ENCODE data around the gene ANKRD60.
A peak's percentile ranks its signal among the peaks of the same experiment; 100 is the strongest.

The ANKRD60 gene

GRCh38 chr20:58199469-58199868, 29.0 kb downstream of the ANKRD60 start:
- DNase-seq (no peak), ATAC-seq (no peak)
- H3K27me3 Mint-ChIP-seq = no peaks in the 10 kb centered on the region
- H3K9me3 Mint-ChIP-seq = no peaks in the 10 kb centered on the region
- no peak overlapping the region for H3K27ac Mint-ChIP-seq
- H3K4me3 Mint-ChIP-seq = no peak overlapping the region
- H3K4me1 Mint-ChIP-seq = no peaks in the 10 kb centered on the region
- H3K36me3 Mint-ChIP-seq (ENCODE audit: low read depth) = no peaks in the 10 kb centered on the region

DNA sequence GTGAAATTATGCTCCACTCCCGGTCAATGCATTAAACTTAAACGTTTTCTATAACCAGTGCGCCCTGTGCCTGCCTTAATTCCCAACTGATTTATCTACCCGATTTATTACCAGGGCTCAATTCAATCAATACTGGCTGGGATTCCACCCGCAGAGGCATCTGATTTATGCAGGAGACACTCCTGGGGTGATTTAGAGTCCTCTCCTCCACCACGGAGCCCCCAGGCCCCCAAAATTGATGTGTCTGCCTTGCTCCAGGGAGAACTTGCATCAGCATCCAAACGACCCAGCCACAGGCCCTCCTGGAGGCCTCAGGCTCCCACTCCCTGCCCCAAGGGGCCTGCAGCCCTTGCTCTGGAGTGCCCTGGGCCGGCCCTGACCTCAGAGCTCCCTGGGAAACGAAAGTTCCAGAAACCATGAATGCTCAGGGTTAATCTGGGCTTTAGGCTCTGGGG, 29.5 kb downstream of the ANKRD60 start:
- Mint-ChIP-seq H3K4me1 (no peaks in the 10 kb centered on the region), H3K27me3 (no peaks in the 10 kb centered on the region), H3K27ac (no peak overlapping the region), H3K4me3 (no peak overlapping the region), H3K9me3 (no peaks in the 10 kb centered on the region), H3K36me3 (ENCODE audit: low read depth) (no peaks in the 10 kb centered on the region)
- no peak for ATAC-seq
- no peak for DNase-seq

DNA sequence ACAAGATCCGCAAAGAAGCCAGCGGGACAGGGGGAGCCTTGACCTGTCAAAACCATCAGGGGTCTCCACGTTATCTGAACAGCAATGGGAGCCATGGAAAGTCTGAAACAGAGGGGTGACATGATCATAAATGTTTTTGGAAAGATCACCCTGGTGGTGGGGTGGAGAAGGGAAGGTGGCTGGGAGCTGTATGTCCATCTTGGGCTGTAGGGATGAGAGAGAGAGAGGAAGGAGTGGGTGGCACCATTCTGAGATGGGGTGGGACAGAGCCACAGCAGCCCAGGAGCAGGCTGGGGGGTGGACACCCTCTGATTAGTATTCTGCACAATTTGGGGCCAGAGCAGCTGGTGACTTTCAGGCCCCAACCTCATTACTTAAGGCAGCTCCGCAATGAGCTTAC, 30.1 kb downstream of the ANKRD60 start:
- no peaks in the 10 kb centered on the region for H3K27me3 Mint-ChIP-seq
- ATAC-seq (no peak), DNase-seq (no peak)
- no peaks in the 10 kb centered on the region for H3K36me3 Mint-ChIP-seq (ENCODE audit: low read depth)
- no peaks in the 10 kb centered on the region for H3K9me3 Mint-ChIP-seq
- no peak overlapping the region for H3K4me3 Mint-ChIP-seq
- H3K27ac Mint-ChIP-seq = no peak overlapping the region
- no peaks in the 10 kb centered on the region for H3K4me1 Mint-ChIP-seq

GRCh38 chr20:58197185-58197469, 31.3 kb downstream of the ANKRD60 start:
- Mint-ChIP-seq H3K27ac (no peak overlapping the region), H3K27me3 (no peaks in the 10 kb centered on the region), H3K36me3 (ENCODE audit: low read depth) (no peaks in the 10 kb centered on the region), H3K4me3 (no peak overlapping the region), H3K9me3 (no peaks in the 10 kb centered on the region), H3K4me1 (no peaks in the 10 kb centered on the region)
- DNase-seq = no peak
- no peak for ATAC-seq

- no peak overlapping the region for H3K4me3 Mint-ChIP-seq
- H3K27ac Mint-ChIP-seq = no peak overlapping the region
- no peaks in the 10 kb centered on the region for H3K36me3 Mint-ChIP-seq (ENCODE audit: low read depth)
- H3K4me1 Mint-ChIP-seq = no peaks in the 10 kb centered on the region
- DNase-seq (no peak), ATAC-seq (no peak)
- H3K27me3 Mint-ChIP-seq = no peaks in the 10 kb centered on the region
- no peaks in the 10 kb centered on the region for H3K9me3 Mint-ChIP-seq
These were observed 31.9 kb downstream of the ANKRD60 start for GRCh38 chr20:58196402-58197184.

DNA sequence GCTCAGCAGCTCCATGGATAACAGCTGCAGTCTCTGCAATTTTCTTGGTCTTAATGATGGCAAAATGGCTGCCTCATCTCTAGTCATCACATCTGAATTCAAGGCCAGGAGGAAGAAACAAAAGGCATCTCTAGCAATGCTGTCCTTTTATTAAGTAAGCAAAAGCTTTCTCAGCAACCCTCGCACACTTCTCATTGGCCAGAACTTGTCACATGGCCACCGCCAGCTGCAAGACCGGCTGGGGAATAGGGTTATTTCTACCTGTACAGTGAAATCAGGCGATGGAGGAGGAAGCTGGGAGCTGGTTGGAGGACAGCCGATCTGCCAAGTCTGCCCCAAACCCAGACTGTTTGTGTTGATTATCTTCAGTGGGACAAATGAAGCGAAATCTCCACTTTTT, 33.4 kb downstream of the ANKRD60 start:
- no peaks in the 10 kb centered on the region for H3K36me3 Mint-ChIP-seq (ENCODE audit: low read depth)
- H3K4me1 Mint-ChIP-seq = no peaks in the 10 kb centered on the region
- no peak for DNase-seq
- ATAC-seq = no peak
- H3K9me3 Mint-ChIP-seq = no peaks in the 10 kb centered on the region
- no peaks in the 10 kb centered on the region for H3K27me3 Mint-ChIP-seq
- no peak overlapping the region for H3K4me3 Mint-ChIP-seq
- no peak overlapping the region for H3K27ac Mint-ChIP-seq

DNA sequence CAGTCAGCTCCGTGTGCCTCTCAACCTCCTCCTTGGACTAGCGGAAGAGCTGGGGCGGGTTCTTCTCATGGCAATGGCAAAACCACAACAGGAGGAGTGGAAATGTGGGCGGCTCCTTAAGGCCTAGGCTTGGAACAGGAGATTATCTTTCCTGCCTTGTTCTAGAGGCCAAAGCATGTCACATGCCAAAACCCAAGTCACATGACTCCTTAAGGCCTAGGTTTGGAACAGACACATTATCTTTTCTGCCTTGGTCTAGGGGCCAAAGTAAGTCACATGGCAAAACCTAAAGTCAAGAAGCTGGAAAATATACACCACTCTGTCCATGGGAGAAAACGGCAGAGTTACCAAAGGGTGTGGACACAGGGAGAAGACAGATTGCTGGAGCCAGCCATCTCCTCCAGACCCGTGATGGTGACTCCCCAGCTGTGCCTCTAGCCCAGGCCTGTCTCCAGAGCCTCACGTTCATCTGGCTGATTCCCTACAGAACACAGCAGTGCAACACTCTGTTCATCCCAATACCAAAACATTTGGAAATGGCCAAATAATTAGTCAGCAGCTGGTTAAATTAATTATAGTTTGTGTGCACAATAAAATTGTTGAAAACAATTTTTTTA, 34.2 kb downstream of the ANKRD60 start:
- H3K9me3 Mint-ChIP-seq = no peaks in the 10 kb centered on the region
- H3K36me3 Mint-ChIP-seq (ENCODE audit: low read depth) = no peaks in the 10 kb centered on the region
- ATAC-seq = no peak
- no peak overlapping the region for H3K4me3 Mint-ChIP-seq
- H3K27me3 Mint-ChIP-seq = no peaks in the 10 kb centered on the region
- DNase-seq = no peak
- H3K4me1 Mint-ChIP-seq = no peaks in the 10 kb centered on the region
- no peak overlapping the region for H3K27ac Mint-ChIP-seq

- Mint-ChIP-seq H3K4me3 (no peak overlapping the region), H3K9me3 (no peaks in the 10 kb centered on the region), H3K4me1 (no peaks in the 10 kb centered on the region), H3K27me3 (no peaks in the 10 kb centered on the region), H3K27ac (no peak overlapping the region), H3K36me3 (ENCODE audit: low read depth) (no peaks in the 10 kb centered on the region)
- peak; percentile 33 for ATAC-seq
- DNase-seq = peak; percentile 46
These were observed 35.9 kb downstream of the ANKRD60 start for GRCh38 chr20:58192567-58192966.

DNA sequence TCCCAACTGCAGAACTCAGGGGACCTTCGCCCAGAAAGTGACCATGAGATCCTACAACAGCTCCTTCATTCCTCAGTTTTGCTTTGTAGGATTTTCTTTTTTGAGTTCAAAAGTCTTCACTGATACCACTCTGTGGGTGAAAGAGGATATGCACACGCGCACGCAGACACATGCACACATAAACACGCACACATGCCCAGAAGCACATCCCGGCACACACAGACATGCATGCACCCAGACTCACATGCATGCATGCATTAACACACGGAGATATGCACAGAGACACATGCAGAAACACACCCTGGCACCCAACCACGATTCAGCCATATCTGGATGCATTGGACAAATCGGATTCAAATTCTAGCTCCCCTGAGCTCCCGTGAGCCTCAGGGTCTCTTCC, 36.4 kb downstream of the ANKRD60 start:
- Mint-ChIP-seq H3K4me3 (no peak overlapping the region), H3K36me3 (ENCODE audit: low read depth) (no peaks in the 10 kb centered on the region), H3K9me3 (no peaks in the 10 kb centered on the region), H3K27ac (no peak overlapping the region), H3K4me1 (no peaks in the 10 kb centered on the region), H3K27me3 (no peaks in the 10 kb centered on the region)
- DNase-seq (no peak), ATAC-seq (no peak)

DNA sequence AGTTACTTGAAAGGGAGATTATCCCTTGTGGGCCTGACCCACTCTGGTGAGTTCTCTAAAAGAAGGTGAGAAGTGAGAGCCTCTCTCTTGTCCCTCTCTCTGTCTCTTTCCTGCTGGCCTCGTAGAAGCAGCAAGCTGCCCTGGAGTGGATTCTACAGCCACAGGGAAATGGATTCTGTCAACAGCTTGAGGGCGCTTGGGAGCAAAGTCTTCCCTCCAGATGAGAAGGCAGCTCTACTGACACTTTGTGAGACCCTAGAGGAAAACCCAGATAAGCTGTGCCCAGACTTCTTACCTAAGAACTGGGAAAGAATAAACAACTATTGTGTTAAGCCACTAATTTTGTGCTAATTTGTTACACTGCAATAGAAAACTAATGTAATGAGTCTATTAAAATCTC, 39.9 kb downstream of the ANKRD60 start:
- Mint-ChIP-seq H3K9me3 (no peaks in the 10 kb centered on the region), H3K27me3 (peaks cover 6% of the 10 kb centered on the region)

DNA sequence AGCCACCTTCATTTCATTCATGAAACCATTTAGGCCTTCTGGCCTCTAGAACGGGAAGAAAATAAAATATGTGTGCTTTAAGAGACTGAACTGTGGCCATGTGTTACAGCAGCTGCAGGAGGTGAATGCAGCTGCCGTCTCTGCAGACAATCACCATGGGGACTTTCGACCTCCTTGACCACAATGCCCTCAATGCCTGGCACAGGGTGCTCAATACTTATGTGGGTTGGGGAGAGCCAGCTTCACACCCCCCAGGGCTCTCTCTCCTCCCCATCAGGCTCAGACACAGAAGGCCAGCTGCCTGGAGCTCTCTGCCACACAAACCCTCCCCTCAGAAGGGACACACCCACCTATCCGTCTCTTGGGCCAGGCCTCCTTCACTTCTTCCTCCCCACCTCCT, 43.5 kb downstream of the ANKRD60 start:
- no peak overlapping the region for H3K27ac Mint-ChIP-seq
- ATAC-seq = no peak
- no peaks in the 10 kb centered on the region for H3K36me3 Mint-ChIP-seq (ENCODE audit: low read depth)
- no peak for DNase-seq
- H3K4me1 Mint-ChIP-seq = no peaks in the 10 kb centered on the region
- peaks cover 16% of the 10 kb centered on the region for H3K27me3 Mint-ChIP-seq
- H3K4me3 Mint-ChIP-seq = no peak overlapping the region
- H3K9me3 Mint-ChIP-seq = no peaks in the 10 kb centered on the region

More for the DNA sequence above, 39.9 kb downstream of the ANKRD60 start:
- Mint-ChIP-seq H3K27ac (no peak overlapping the region), H3K4me1 (no peaks in the 10 kb centered on the region), H3K4me3 (no peak overlapping the region), H3K36me3 (ENCODE audit: low read depth) (no peaks in the 10 kb centered on the region)
- DNase-seq = no peak
- ATAC-seq = no peak

- DNase-seq (no peak), ATAC-seq (no peak)
- no peak overlapping the region for H3K4me3 Mint-ChIP-seq
- H3K4me1 Mint-ChIP-seq = peaks cover 4% of the 10 kb centered on the region
- no peaks in the 10 kb centered on the region for H3K9me3 Mint-ChIP-seq
- no peaks in the 10 kb centered on the region for H3K36me3 Mint-ChIP-seq (ENCODE audit: low read depth)
- no peak overlapping the region for H3K27ac Mint-ChIP-seq
- peaks cover 18% of the 10 kb centered on the region for H3K27me3 Mint-ChIP-seq
These were observed 44.4 kb downstream of the ANKRD60 start for GRCh38 chr20:58184063-58184462.

GRCh38 chr20:58182521-58183140, 45.8 kb downstream of the ANKRD60 start:
- no peak overlapping the region for H3K4me3 Mint-ChIP-seq
- no peak overlapping the region for H3K27ac Mint-ChIP-seq
- DNase-seq = no peak
- no peak for ATAC-seq
- H3K36me3 Mint-ChIP-seq (ENCODE audit: low read depth) = no peaks in the 10 kb centered on the region
- H3K4me1 Mint-ChIP-seq = peaks cover 4% of the 10 kb centered on the region
- H3K9me3 Mint-ChIP-seq = no peaks in the 10 kb centered on the region
- peaks cover 21% of the 10 kb centered on the region for H3K27me3 Mint-ChIP-seq

DNA sequence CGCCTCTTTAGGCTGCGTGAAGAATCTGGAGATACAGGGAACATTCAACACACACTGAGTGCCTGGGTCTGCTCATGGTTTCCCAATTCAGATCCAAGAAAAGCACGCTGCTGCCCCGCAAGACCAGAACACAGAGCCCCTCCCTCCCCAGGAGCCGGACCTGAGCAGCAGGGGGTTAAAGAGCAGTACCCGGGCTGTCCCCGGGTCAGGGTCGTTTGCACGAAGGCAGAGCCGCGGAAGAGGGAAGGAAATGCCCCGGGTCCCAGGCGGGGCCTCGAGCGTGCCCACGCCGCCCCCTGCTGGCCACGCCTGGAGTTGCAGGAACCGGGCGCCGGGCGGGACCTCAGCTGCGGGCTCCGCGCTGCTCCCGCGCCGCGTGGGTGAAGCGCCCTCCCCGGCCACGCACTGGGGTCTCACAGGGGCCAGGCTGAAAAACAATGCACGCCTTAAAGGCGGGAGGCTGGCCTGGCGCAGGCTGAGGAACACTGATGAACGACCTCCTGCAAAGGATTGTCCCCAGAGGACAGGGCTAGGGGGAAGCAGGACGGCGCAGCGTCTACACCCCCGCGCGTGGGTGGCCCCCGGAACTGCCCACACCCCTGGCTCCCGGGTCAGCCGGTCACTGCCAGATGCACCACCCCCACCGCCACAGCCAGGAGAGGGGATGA, 48.9 kb downstream of the ANKRD60 start:
- DNase-seq (peak; percentile 76), ATAC-seq (peak; percentile 73)
- Mint-ChIP-seq H3K36me3 (ENCODE audit: low read depth) (no peaks in the 10 kb centered on the region), H3K9me3 (no peaks in the 10 kb centered on the region), H3K27ac (peak overlapping the region; percentile 15), H3K4me3 (no peak overlapping the region), H3K27me3 (peaks cover 19% of the 10 kb centered on the region), H3K4me1 (peaks cover 7% of the 10 kb centered on the region)

- DNase-seq (no peak), ATAC-seq (no peak)
- Mint-ChIP-seq H3K9me3 (no peaks in the 10 kb centered on the region), H3K27me3 (peaks cover 19% of the 10 kb centered on the region), H3K36me3 (ENCODE audit: low read depth) (no peaks in the 10 kb centered on the region), H3K27ac (peak overlapping the region; percentile 15), H3K4me1 (peaks cover 12% of the 10 kb centered on the region), H3K4me3 (no peak overlapping the region)
These were observed 49.4 kb downstream of the ANKRD60 start for GRCh38 chr20:58179083-58179431.
